G401 (cell line): ENCODE data around the gene RTP5. TPM values are rescaled to one million over a fixed set of nuclear protein-coding genes. Genes with fewer than 3 reads are reported as not detected.
"Not testable (repeated sequence)": the region's sequence is repeated elsewhere in the genome, so short reads cannot be mapped to it uniquely, and the experiment has no call there.

Source experiments
- DNase-seq: peaks from one replicate; pipeline ENCODE4 v3.0.0-alpha.2; 2015; ENCODE audit warnings: low spot score
- in situ Hi-C: cut with HindIII; loops from 2 replicates; pipeline ENCODE4 v1.10.0; 2016; ENCODE audit warnings: low sequenced_read_pairs, mixed read lengths
- total RNA-seq: library from RNA; depleted of rRNA; stranded (reverse); fragments of >200 nt; shearing (Covaris generic); gene quantifications from 2 replicates; pipeline ENCODE4 v1.2.3, GENCODE V29; 2014

The RTP5 gene
- total RNA-seq, 1 experiment from 2014 or later, result not detected

- no peak for DNase-seq
- in situ Hi-C loops, result no loop called here
Observed at GRCh38 chr2:241866790-241867645, 2.5 kb upstream of the RTP5 start.

- no peak for DNase-seq
- in situ Hi-C loops, result no loop called here
Observed at GRCh38 chr2:241867776-241868420, 1.6 kb upstream of the RTP5 start.

GRCh38 chr2:241868661-241869081, 858 bp upstream of the RTP5 start:
- DNase-seq, result peak; percentile 22
- in situ Hi-C loops, result no loop called here

- DNase-seq, result no peak
- in situ Hi-C loops, result no loop called here
Observed at GRCh38 chr2:241870081-241870541, 582 bp downstream of the RTP5 start.

GRCh38 chr2:241870611-241871537, 1.3 kb downstream of the RTP5 start:
- in situ Hi-C loops, result no loop called here
- DNase-seq, result no peak

GRCh38 chr2:241871538-241872312, 2.2 kb downstream of the RTP5 start:
- in situ Hi-C loops, result no loop called here
- DNase-seq, result no peak

- in situ Hi-C loops, result no loop called here
- DNase-seq, result no peak
Observed at GRCh38 chr2:241872313-241872642, 2.7 kb downstream of the RTP5 start.

GRCh38 chr2:241873081-241873802, 3.7 kb downstream of the RTP5 start:
- no peak for DNase-seq
- in situ Hi-C loops, result no loop called here

GRCh38 chr2:241873803-241874110, 4.2 kb downstream of the RTP5 start:
- DNase-seq, result no peak
- in situ Hi-C loops, result no loop called here

GRCh38 chr2:241874277-241874925, 4.9 kb downstream of the RTP5 start:
- no peak for DNase-seq
- in situ Hi-C loops, result no loop called here

GRCh38 chr2:241875754-241876527, 6.4 kb downstream of the RTP5 start:
- DNase-seq, in situ Hi-C loops: not testable (repeated sequence)

- in situ Hi-C loops, result no loop called here
Observed at GRCh38 chr2:241876528-241877196, 7.1 kb downstream of the RTP5 start.

GRCh38 chr2:241877197-241877685, 7.7 kb downstream of the RTP5 start:
- in situ Hi-C loops, result no loop called here
- DNase-seq, result no peak

More at GRCh38 chr2:241876528-241877196, 7.1 kb downstream of the RTP5 start:
- DNase-seq, result no peak

GRCh38 chr2:241877989-241878970, 8.8 kb downstream of the RTP5 start:
- in situ Hi-C loops, result no loop called here
- DNase-seq, result peak; percentile 64

- in situ Hi-C loops, result no loop called here
- no peak for DNase-seq
Observed at GRCh38 chr2:241879326-241879725, 9.8 kb downstream of the RTP5 start.
